ENCODE data around the gene FADS2.

DNA sequence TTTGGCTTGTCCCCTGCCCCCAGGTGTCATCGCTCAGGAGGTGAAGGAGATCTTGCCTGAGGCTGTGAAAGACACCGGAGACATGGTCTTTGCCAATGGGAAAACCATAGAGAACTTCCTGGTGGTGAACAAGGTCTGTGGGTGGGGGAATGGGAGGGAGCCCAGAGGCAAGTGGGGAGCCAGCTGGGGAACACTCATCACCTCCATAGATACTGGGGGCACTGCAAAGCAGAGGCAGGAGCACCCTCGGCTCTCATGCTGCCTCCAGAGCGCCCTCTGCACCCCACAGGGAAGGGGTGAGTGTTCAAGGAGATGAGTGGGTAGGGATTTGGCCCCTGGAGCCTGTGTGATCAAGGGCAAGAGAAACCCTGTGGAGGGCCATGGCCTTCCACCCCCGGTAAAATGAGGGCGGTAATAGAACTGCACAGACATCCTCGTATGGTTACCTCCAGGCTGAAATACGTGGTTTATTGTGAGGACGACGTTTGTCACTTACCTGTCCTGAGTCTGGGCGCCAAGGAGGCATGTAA, 49.7 kb upstream of the FADS2 start:
- TF ChIP-seq, protein P1, sequence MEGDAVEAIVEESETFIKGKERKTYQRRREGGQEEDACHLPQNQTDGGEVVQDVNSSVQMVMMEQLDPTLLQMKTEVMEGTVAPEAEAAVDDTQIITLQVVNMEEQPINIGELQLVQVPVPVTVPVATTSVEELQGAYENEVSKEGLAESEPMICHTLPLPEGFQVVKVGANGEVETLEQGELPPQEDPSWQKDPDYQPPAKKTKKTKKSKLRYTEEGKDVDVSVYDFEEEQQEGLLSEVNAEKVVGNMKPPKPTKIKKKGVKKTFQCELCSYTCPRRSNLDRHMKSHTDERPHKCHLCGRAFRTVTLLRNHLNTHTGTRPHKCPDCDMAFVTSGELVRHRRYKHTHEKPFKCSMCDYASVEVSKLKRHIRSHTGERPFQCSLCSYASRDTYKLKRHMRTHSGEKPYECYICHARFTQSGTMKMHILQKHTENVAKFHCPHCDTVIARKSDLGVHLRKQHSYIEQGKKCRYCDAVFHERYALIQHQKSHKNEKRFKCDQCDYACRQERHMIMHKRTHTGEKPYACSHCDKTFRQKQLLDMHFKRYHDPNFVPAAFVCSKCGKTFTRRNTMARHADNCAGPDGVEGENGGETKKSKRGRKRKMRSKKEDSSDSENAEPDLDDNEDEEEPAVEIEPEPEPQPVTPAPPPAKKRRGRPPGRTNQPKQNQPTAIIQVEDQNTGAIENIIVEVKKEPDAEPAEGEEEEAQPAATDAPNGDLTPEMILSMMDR (IDR thresholded peaks at IDR 0.05; ENCODE audit: insufficient read depth, low read length) = no peak
- TF ChIP-seq POLR2AphosphoS5 (IDR thresholded peaks at IDR 0.05; ENCODE audit: low read depth) = no peak
- TF ChIP-seq, protein P2, sequence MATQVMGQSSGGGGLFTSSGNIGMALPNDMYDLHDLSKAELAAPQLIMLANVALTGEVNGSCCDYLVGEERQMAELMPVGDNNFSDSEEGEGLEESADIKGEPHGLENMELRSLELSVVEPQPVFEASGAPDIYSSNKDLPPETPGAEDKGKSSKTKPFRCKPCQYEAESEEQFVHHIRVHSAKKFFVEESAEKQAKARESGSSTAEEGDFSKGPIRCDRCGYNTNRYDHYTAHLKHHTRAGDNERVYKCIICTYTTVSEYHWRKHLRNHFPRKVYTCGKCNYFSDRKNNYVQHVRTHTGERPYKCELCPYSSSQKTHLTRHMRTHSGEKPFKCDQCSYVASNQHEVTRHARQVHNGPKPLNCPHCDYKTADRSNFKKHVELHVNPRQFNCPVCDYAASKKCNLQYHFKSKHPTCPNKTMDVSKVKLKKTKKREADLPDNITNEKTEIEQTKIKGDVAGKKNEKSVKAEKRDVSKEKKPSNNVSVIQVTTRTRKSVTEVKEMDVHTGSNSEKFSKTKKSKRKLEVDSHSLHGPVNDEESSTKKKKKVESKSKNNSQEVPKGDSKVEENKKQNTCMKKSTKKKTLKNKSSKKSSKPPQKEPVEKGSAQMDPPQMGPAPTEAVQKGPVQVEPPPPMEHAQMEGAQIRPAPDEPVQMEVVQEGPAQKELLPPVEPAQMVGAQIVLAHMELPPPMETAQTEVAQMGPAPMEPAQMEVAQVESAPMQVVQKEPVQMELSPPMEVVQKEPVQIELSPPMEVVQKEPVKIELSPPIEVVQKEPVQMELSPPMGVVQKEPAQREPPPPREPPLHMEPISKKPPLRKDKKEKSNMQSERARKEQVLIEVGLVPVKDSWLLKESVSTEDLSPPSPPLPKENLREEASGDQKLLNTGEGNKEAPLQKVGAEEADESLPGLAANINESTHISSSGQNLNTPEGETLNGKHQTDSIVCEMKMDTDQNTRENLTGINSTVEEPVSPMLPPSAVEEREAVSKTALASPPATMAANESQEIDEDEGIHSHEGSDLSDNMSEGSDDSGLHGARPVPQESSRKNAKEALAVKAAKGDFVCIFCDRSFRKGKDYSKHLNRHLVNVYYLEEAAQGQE (IDR thresholded peaks at IDR 0.05; ENCODE audit: insufficient replicate concordance, low read depth) = no peak
- no peak for TF ChIP-seq GABPA (IDR thresholded peaks at IDR 0.05; ENCODE audit: low read depth)
- no peak for TF ChIP-seq SPI1 (IDR thresholded peaks at IDR 0.05; ENCODE audit: borderline replicate concordance, low read depth)
